Smooth muscle cell (in vitro differentiated cells): ENCODE data around the gene CFAP53. TPM values are rescaled to one million over a fixed set of nuclear protein-coding genes. Genes with fewer than 3 reads are reported as not detected.
"Not testable (repeated sequence)": the region's sequence is repeated elsewhere in the genome, so short reads cannot be mapped to it uniquely, and the experiment has no call there.

Source experiments
- DNase-seq: peaks from one replicate; lab custom pipeline; 2025; ENCODE audit not compliant: unreplicated experiment; lab: John Stamatoyannopoulos, UW
- H2AFZ ChIP-seq: fragments of 200-600 bp; sonication (generic); 2 replicates; pipeline ENCODE4 v1.6.0; 2016; ENCODE audit warnings: antibody characterized with exemption, low read depth, mild to moderate bottlenecking
- H3F3A ChIP-seq: fragments of 200-600 bp; sonication (generic); 2 replicates; pipeline ENCODE4 v1.6.0; 2017; ENCODE audit warnings: antibody characterized with exemption, low read depth
- H3K27ac ChIP-seq: fragments of 200-600 bp; sonication (generic); 2 replicates; pipeline ENCODE4 v1.5.1; 2016; ENCODE audit warnings: low read depth, mild to moderate bottlenecking
- H3K27me3 ChIP-seq: fragments of 200-600 bp; sonication (generic); 2 replicates; pipeline ENCODE4 v1.6.1; 2016; ENCODE audit warnings: low read depth, mild to moderate bottlenecking
- H3K36me3 ChIP-seq: fragments of 200-600 bp; sonication (generic); 2 replicates; pipeline ENCODE4 v1.5.1; 2016; ENCODE audit warnings: low read depth
- H3K4me1 ChIP-seq: fragments of 200-600 bp; sonication (generic); 2 replicates; pipeline ENCODE4 v1.5.1; 2016; ENCODE audit warnings: low read depth
- H3K4me2 ChIP-seq: fragments of 200-600 bp; sonication (generic); 2 replicates; pipeline ENCODE4 v1.6.0; 2016; ENCODE audit warnings: mild to moderate bottlenecking
- H3K4me3 ChIP-seq: fragments of 200-600 bp; sonication (generic); 2 replicates; pipeline ENCODE4 v1.5.1; 2016; ENCODE audit warnings: mild to moderate bottlenecking
- H3K79me2 ChIP-seq: fragments of 200-600 bp; sonication (generic); 2 replicates; pipeline ENCODE4 v1.6.0; 2016; ENCODE audit warnings: low read depth, mild to moderate bottlenecking
- H3K9ac ChIP-seq: fragments of 200-600 bp; sonication (generic); 2 replicates; pipeline ENCODE4 v1.6.0; 2016; ENCODE audit warnings: low read depth
- H3K9me3 ChIP-seq: fragments of 200-600 bp; sonication (generic); replicated peaks from 2 replicates; pipeline ENCODE4 v1.5.1; 2016; ENCODE audit warnings: low read depth
- H4K20me1 ChIP-seq: fragments of 200-600 bp; sonication (generic); 2 replicates; pipeline ENCODE4 v1.6.0; 2016; ENCODE audit warnings: low read depth
- CTCF ChIP-seq: fragments of 200-600 bp; sonication (generic); IDR thresholded peaks from 2 replicates; pipeline ENCODE4 v1.5.1; 2017; ENCODE audit warnings: borderline replicate concordance, mild to moderate bottlenecking, antibody characterized with exemption; ENCODE audit not compliant: insufficient read depth, poor library complexity, severe bottlenecking
- WGBS: methylation state at CpG from one replicate; pipeline ENCODE4 v1.1.7; 2016; ENCODE audit warnings: low lambda C conversion rate; 5-methylcytosine and 5-hydroxymethylcytosine counted together
- polyA plus RNA-seq: library from polyadenylated mRNA; unstranded; fragments of >200 nt; fragmentation: Nextera tagmentation; extraction: Ambion mirVana; gene quantifications from 2 replicates; pipeline ENCODE4 v1.2.1, GENCODE V29; 2016
- total RNA-seq: library from RNA; depleted of rRNA; stranded (reverse); fragments of >200 nt; gene quantifications from 2 replicates; pipeline ENCODE4 v1.2.3, GENCODE V29; 2014

Gene CFAP53
- total and polyA plus RNA-seq, 2 experiments from 2014 or later, result 0.41 to 0.99 TPM

DNA sequence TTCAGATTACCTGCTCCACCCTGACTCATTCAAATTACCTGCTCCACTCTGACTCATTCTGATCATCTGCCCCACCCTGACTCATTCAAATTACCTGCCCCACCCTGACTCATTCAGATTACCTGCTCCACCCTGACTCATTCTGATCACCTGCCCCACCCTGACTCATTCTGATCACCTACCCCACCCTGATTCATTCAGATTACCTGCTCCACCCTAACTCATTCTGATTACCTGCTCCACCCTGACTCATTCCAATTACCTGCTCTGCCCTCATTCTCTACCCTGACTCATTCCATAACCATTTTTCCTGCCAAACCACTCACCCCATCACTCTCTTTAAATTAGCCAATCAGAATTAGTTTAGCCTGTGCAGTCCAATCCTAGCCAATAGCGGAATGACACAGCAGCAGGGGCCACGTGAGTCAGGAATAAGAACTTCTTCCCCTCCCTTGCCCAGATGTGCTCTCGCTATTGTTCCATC lies 26.2 kb downstream of the CFAP53 start:
- Histone ChIP-seq H3F3A (no peaks in the 10 kb centered on the region), H3K27me3 (no peaks in the 10 kb centered on the region), H3K27ac (peak overlapping the region; percentile 63), H3K4me3 (no peak overlapping the region), H3K9ac (no peak overlapping the region), H3K9me3 (no peaks in the 10 kb centered on the region), H3K4me1 (no peaks in the 10 kb centered on the region), H3K36me3 (no peaks in the 10 kb centered on the region), H2AFZ (no peak overlapping the region), H3K4me2 (no peak overlapping the region), H3K79me2 (no peaks in the 10 kb centered on the region), H4K20me1 (no peaks in the 10 kb centered on the region)
- TF ChIP-seq CTCF, result no peak
- no peak for DNase-seq
- 97% methylated on average over 3 of the region's 3 CpGs for WGBS

GRCh38 chr18:50232419-50232818 lies 33.9 kb downstream of the CFAP53 start:
- H3K4me1 ChIP-seq, result no peaks in the 10 kb centered on the region
- no peak for TF ChIP-seq CTCF
- no peak overlapping the region for H2AFZ ChIP-seq
- no peak overlapping the region for H3K27ac ChIP-seq
- H3K27me3 ChIP-seq, result no peaks in the 10 kb centered on the region
- no peak overlapping the region for H3K9ac ChIP-seq
- H3K9me3 ChIP-seq, result no peaks in the 10 kb centered on the region
- no peak for DNase-seq
- no peak overlapping the region for H3K4me2 ChIP-seq
- H3K36me3 ChIP-seq, result no peaks in the 10 kb centered on the region
- no peak overlapping the region for H3K4me3 ChIP-seq
- no peaks in the 10 kb centered on the region for H3K79me2 ChIP-seq
- WGBS, result 26% methylated on average over 2 of the region's 2 CpGs
- H4K20me1 ChIP-seq, result no peaks in the 10 kb centered on the region
- no peaks in the 10 kb centered on the region for H3F3A ChIP-seq

- 62% methylated on average over 4 of the region's 4 CpGs for WGBS
- Histone ChIP-seq H3K9ac (no peak overlapping the region), H3K27ac (no peak overlapping the region), H3K4me3 (no peak overlapping the region), H3K27me3 (no peaks in the 10 kb centered on the region), H3K79me2 (no peaks in the 10 kb centered on the region), H3K36me3 (no peaks in the 10 kb centered on the region), H3K9me3 (no peaks in the 10 kb centered on the region), H2AFZ (no peak overlapping the region), H3F3A (no peaks in the 10 kb centered on the region), H3K4me1 (no peaks in the 10 kb centered on the region), H3K4me2 (no peak overlapping the region), H4K20me1 (no peaks in the 10 kb centered on the region)
- TF ChIP-seq CTCF, result no peak
- DNase-seq, result no peak
Measured at GRCh38 chr18:50231621-50232020, 34.7 kb downstream of the CFAP53 start.

DNA sequence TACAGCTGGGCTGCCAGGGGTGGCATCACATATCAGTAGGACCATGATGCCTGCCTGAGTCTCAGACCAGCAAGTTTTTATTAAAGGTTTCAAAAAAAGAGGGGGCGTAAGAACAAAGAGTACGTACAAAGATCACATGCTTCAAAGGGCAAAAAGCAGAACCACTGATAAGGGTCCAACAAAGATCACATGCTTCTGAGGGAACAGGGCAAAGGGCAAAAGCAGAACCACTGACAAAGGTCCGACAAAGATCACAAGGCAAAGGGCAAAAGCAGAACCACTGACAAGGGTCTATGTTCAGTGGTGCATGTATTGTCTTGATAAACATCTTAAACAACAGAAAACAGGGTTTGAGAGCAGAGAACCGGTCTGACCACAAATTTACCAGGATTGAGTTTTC lies 46.0 kb downstream of the CFAP53 start:
- WGBS, result 93% methylated on average over 4 of the region's 4 CpGs
- not testable (repeated sequence) for H3K4me2 ChIP-seq, H2AFZ ChIP-seq, H3F3A ChIP-seq, H3K27me3 ChIP-seq, H3K9me3 ChIP-seq, H3K4me1 ChIP-seq, H3K4me3 ChIP-seq, H3K36me3 ChIP-seq, H4K20me1 ChIP-seq, DNase-seq, H3K27ac ChIP-seq, H3K79me2 ChIP-seq, H3K9ac ChIP-seq
